Activated CD8-positive, alpha-beta memory T cell treated with anti-CD3 and anti-CD28 coated beads, Interleukin-2, amount 50 U/mL, for 1 hour (primary cell): Measurements from ENCODE around the gene PDE6C.

Experiments
- DNase-seq: peaks from one replicate; pipeline ENCODE4 v3.0.0-alpha.2; 2020; ENCODE audit errors: extremely low read depth

Gene PDE6C

DNA sequence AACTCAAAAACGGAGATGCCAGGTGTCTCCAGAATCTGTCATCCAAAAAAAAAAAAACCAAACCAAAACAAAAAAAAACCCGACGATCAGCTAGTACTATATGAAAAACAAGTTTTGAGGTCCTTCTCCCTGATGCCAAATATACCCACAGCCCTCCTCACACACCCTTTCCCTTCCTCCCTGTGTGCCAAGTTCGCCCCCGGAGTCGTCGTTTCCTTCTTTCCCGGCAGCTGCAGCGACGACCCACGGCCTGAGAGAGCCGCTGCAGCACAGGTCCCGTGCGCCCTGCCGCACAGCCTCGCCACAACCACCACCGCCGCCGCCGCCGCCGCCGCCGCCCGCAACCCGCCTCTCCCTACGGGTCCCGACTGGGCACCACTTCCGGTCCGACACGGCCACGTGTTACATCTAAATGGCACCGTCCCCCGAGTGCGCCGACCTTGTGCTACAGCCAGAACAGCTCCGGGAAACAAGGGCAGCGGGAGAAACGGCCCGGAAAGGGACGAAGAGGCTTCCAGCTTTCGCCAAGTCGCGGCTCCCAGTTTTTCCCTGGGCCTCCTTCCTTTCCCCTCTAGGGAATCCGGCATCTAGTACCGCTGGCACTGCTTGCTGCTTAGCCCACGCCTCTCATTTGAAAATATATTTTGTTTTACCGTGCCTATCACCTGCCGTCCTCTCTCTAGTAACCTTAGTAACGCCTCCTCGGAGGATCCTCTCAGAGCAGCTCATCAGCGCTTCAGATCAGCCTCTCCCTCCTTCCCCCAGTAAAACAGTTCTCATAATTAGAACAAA lies 90.1 kb downstream of the PDE6C start, which contains the start of gene FRA10AC1:
Gene FRA10AC1 (minus strand): TSS at position 383 of the 792 bp plus-strand sequence. CDS start 2,486 bp downstream, outside the sequence.
- DNase-seq: peak; percentile 78

DNA sequence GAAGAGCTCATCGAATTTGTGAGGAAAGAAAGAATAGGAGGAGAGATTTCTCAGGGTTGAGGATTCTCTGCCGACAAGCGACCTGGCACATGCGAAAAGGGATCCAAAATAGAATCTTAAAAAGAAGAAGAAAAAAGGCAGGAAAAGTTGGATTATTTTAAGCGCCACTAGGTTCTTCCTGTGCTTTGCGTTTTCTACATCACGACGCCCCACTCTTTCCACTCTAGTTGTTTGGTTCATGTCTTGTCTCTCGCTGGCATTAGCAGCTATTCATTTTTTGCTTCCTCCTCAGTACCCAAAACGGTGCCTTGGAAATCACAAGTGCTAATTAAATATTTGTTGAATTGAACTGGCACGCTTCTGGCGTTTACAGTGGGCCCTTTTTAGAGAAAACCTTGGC lies 90.7 kb downstream of the PDE6C start:
- no peak for DNase-seq

DNA sequence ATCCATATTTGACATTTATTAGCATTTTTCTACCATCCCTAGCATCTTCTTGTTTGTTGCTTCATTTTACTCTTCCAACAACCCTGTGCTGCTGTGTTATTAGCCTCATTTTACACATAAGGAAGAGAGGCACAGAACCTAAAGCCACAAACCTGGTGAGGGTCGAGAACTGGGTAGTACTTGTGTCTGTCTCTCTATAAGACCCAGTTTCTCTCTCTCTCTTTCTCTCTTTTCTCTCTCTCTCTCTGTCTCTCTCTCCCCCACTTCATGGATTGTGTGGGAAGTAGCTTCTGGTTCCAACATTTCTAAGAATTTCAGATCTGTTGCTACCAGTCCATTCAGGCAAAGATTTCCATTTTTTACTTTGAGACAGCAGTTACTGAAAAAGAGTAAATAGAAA lies 91.5 kb downstream of the PDE6C start:
- DNase-seq: no peak

DNA sequence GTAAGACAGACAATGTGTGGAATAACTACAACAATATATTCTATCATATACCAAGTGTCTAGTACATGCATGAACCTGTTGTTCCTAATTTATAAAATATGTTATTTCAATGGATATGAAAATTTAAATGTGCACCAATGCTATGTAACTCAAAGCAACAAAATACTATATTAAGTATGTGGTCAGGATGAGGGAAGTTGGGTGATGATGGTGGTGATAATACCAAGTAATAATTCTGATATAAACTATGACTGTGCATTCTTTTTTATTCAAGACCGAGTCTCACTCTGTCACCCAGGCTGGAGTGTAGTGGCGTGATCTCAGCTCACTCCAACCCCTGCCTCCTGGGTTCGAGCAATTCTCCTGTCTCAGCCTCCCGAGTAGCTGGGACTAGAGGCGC lies 92.1 kb downstream of the PDE6C start:
- DNase-seq: no peak

DNA sequence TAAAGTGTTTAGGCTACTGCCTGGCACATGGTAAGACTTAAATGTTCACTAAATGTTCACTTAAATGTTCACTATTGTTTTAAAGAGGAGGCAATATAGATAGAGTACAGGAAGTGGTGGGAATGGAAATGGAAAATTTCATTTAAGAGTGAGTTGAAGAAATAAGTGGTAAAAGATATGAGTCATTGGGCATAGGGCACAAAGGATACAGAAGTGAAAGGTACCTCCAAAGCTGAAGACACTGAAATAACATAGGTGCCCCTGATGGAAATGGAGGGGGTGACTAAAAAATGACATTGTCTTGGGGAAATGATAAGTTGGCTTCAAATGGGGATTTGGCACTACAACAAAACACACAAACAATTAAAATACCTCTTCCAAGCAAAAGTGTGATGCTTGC lies 95.3 kb downstream of the PDE6C start:
- DNase-seq: no peak

DNA sequence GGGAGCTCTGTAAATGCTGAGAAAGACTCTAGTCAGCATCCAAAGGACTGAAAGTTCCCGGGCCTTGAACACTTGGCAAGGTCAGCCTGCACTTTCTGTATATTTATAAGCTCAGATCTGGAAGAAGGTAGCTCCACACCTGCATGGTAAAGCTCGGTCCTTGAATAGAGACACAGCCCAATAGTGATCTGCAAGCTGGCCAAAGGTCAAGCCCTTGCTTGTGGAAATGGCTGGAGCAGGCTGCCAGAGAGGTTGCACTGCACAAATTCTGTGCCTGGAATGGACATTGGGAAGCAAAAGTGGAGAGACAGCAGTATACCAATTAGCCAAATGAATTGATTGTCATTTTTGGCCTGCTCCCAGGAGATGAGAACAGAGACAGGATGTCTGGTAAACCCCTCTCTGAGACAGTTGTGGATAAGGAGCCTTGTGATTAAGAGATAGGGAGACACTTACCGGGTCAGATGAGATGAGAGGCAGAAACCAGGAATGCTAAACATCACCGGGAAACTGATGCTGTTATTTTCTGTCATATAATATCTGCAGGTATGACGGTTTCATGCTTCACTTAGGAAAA lies 98.1 kb downstream of the PDE6C start:
- no peak for DNase-seq

DNA sequence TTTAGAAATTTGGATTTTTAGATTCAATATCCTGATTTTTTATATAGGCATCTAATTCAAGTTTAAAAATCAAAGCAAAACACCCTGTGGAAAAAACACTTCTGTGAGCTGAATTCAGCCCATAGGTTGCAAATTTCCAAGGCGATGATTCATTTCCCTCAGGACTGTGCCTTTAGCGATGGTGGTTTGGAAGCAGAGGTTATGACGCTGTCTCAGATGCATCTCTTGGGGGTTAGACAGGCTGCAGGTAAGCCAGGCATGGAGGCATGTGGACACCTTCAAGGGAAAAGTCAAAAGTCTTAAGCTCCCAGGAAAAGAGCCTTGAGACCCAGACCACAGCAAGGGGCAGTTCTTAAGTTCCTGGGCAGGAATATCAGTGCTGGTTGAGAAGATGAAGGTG lies 99.6 kb downstream of the PDE6C start:
- no peak for DNase-seq

DNA sequence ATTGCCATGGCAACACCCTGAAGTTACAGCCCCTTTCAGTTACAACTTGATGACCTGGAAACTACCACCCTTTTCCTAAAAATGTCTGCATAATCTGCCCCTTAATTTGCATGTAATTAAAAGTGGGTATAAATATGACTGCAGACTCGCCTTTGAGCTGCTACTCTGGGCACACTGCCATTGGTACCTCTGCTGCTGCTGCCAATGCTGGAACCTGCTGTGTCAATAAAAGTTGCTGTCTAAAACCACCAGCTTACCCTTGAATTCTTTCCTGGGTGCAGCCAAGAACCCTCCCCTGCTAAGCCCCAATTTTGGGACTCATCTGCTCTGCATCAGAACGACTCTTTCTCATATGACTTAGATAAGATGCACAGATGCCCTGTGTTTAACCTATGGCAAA lies 100.3 kb downstream of the PDE6C start:
- DNase-seq: no peak

DNA sequence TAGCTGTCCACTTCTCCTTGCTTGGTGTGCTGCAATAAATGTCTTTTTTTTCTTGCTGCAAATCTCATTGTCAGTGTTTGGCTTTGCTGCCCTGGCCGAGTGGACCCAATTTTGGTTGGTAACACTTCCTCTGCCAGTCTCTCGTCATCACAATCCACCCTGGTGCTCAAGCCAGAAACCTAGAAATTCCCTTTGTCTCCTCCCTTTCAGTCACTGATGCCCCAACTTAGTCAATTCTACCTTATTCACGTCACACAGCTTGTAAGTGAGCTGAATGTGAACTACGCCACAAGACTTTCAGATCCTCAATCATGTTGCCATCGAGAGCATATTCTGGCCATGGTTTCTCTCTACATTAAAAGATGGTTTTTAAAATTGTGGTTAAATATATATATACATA lies 103.0 kb downstream of the PDE6C start:
- no peak for DNase-seq
